ENCODE data around the gene CORO6. TPM values are rescaled to one million over a fixed set of nuclear protein-coding genes. Genes with fewer than 3 reads are reported as not detected.

Gene CORO6
- total RNA-seq, 1 experiment from 2014 or later: 2.8 TPM

- Mint-ChIP-seq H3K27ac (ENCODE audit: unreplicated experiment) (no peak overlapping the region), H3K36me3 (ENCODE audit: insufficient read depth, unreplicated experiment) (peaks cover 31% of the 10 kb centered on the region), H3K27me3 (ENCODE audit: insufficient read depth, unreplicated experiment) (no peaks in the 10 kb centered on the region), H3K9me3 (ENCODE audit: unreplicated experiment) (no peaks in the 10 kb centered on the region), H3K4me1 (ENCODE audit: low read depth, unreplicated experiment) (no peaks in the 10 kb centered on the region), H3K4me3 (ENCODE audit: unreplicated experiment) (no peak overlapping the region)
- ChIA-PET CTCF (interaction anchor here (0.7 to 2.3 kb wide), 3 partner anchors 14 to 16 kb away, joined by 3 to 6 read pairs (median 3); partner anchors contain the start of gene ANKRD13B), POLR2A (no interaction called here)
- no peak for DNase-seq
- Histone ChIP-seq H3K4me1 (peaks cover 10% of the 10 kb centered on the region), H3K9me3 (no peaks in the 10 kb centered on the region), H3K36me3 (ENCODE audit: control insufficient read depth, insufficient read depth, low read length) (peaks cover 1% of the 10 kb centered on the region), H3K4me3 (ENCODE audit: low read depth, low read length) (no peak overlapping the region), H3K27me3 (replicated peaks; ENCODE audit: control insufficient read depth, insufficient read depth, low read length) (no peaks in the 10 kb centered on the region)
- intact Hi-C loops (cut with micrococcal nuclease; ENCODE audit: unreplicated experiment): no loop called here
- TSS peak; percentile 18 for BruUV-seq (replicated peaks)
- TF ChIP-seq CTCF (IDR thresholded peaks at IDR 0.05; ENCODE audit: insufficient read depth in 1 of 2, low read depth in 1 of 2, low read length in 1 of 2, severe bottlenecking in 1 of 2, unreplicated experiment in 1 of 2): no peak
Observed at GRCh38 chr17:29576214-29577000, 46.3 kb downstream of the CORO6 start.

DNA sequence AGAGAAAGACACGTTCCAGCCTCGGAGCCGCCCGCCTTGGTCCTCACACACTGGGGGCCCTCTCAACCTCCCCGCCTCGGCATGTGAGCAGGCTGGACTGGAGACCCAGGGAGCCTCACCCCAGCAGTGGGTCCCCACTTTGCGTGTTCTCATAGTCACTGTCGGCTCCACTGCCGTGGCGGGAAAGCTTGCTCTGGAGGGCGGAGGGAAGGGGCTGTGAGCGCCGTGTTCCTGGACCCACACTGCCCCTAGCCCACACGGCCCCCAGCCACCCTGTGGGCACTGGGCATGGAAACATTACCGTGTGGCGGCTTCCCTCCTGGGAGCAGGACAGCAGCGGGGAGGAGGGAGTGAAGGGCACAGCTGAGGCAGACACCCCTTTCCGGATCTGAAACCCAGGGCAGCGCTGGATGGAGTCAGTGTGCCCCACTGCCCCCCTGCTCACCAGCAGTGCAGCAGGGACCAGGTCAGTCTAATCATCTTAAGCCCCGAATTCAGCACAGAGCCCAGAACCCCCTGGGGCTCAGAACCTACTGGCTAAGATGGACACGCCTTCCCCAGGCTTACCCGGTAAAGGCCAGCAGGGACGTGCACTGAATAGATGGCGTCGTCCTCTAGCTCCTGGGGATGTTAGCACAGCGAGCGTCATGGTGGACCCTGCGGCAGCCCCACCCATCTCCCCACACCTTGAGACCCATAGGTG, 47.0 kb downstream of the CORO6 start:
- POLR2A ChIA-PET: no interaction called here
- Mint-ChIP-seq H3K9me3 (ENCODE audit: unreplicated experiment) (no peaks in the 10 kb centered on the region), H3K4me1 (ENCODE audit: low read depth, unreplicated experiment) (peaks cover 3% of the 10 kb centered on the region), H3K27ac (ENCODE audit: unreplicated experiment) (no peak overlapping the region), H3K36me3 (ENCODE audit: insufficient read depth, unreplicated experiment) (peaks cover 31% of the 10 kb centered on the region), H3K27me3 (ENCODE audit: insufficient read depth, unreplicated experiment) (no peaks in the 10 kb centered on the region), H3K4me3 (ENCODE audit: unreplicated experiment) (no peak overlapping the region)
- CTCF ChIA-PET: interaction anchor here (0.7 to 2.3 kb wide), 4 partner anchors 10 to 17 kb away, joined by 3 to 6 read pairs (median 4); partner anchors contain the start of gene ANKRD13B
- H3K4me3 ChIP-seq (ENCODE audit: low read depth, low read length): no peak overlapping the region
- H3K9me3 ChIP-seq: no peaks in the 10 kb centered on the region
- peaks cover 10% of the 10 kb centered on the region for H3K4me1 ChIP-seq
- intact Hi-C loops (cut with micrococcal nuclease; ENCODE audit: unreplicated experiment): loop anchor here (2.0 kb wide), 1 partner anchor 13 kb away; the partner anchor contains the start of gene GIT1
- BruUV-seq (replicated peaks): no TSS peak
- no peak for TF ChIP-seq CTCF (IDR thresholded peaks at IDR 0.05; ENCODE audit: insufficient read depth in 1 of 2, low read depth in 1 of 2, low read length in 1 of 2, severe bottlenecking in 1 of 2, unreplicated experiment in 1 of 2)
- no peaks in the 10 kb centered on the region for H3K27me3 ChIP-seq (replicated peaks; ENCODE audit: control insufficient read depth, insufficient read depth, low read length)
- peaks cover 1% of the 10 kb centered on the region for H3K36me3 ChIP-seq (ENCODE audit: control insufficient read depth, insufficient read depth, low read length)
- no peak for DNase-seq

- CTCF ChIA-PET: interaction anchor here (0.9 to 1.9 kb wide), 7 partner anchors 9 to 205 kb away, joined by 3 to 7 read pairs (median 4); no protein-coding TSS in a partner anchor
- intact Hi-C loops (cut with micrococcal nuclease; ENCODE audit: unreplicated experiment): loop anchor here (2.0 kb wide), 1 partner anchor 14 kb away; the partner anchor contains the start of gene GIT1
- POLR2A ChIA-PET: interaction anchor here (0.6 kb wide), 1 partner anchor 16 kb away, joined by 3 read pairs; no protein-coding TSS in a partner anchor
Observed at GRCh38 chr17:29574732-29575510, 47.8 kb downstream of the CORO6 start.

More at GRCh38 chr17:29574732-29575510, 47.8 kb downstream of the CORO6 start:
- Histone ChIP-seq H3K27me3 (replicated peaks; ENCODE audit: control insufficient read depth, insufficient read depth, low read length) (no peaks in the 10 kb centered on the region), H3K9me3 (no peaks in the 10 kb centered on the region), H3K36me3 (ENCODE audit: control insufficient read depth, insufficient read depth, low read length) (peaks cover 1% of the 10 kb centered on the region), H3K4me3 (ENCODE audit: low read depth, low read length) (no peak overlapping the region), H3K4me1 (peaks cover 10% of the 10 kb centered on the region)
- Mint-ChIP-seq H3K27me3 (ENCODE audit: insufficient read depth, unreplicated experiment) (no peaks in the 10 kb centered on the region), H3K27ac (ENCODE audit: unreplicated experiment) (no peak overlapping the region), H3K36me3 (ENCODE audit: insufficient read depth, unreplicated experiment) (peaks cover 27% of the 10 kb centered on the region), H3K4me1 (ENCODE audit: low read depth, unreplicated experiment) (peaks cover 6% of the 10 kb centered on the region), H3K9me3 (ENCODE audit: unreplicated experiment) (no peaks in the 10 kb centered on the region), H3K4me3 (ENCODE audit: unreplicated experiment) (no peak overlapping the region)
- peak in 1 of 2 experiments; percentile 53 for DNase-seq
- TF ChIP-seq CTCF (IDR thresholded peaks at IDR 0.05; ENCODE audit: insufficient read depth in 1 of 2, low read depth in 1 of 2, low read length in 1 of 2, severe bottlenecking in 1 of 2, unreplicated experiment in 1 of 2): no peak
- BruUV-seq (replicated peaks): no TSS peak

Measured in Caco-2 (cell line).